Aorta (tissue), 5 donors: ENCODE measurements around the gene ZBTB5. TPM values are rescaled to one million over a fixed set of nuclear protein-coding genes. Genes with fewer than 3 reads are reported as not detected.

Experiments used
- ATAC-seq: fragments of 200-7000 bp; cut with Tn5 transposase; one replicate; pipeline ENCODE4 v1.9.1; 2022; ENCODE audit warnings: moderate library complexity; ENCODE audit not compliant: low FRiP score
- DNase-seq, 2 donors: peaks; one replicate each; pipeline ENCODE4 v3.0.0-alpha.2; 2020
- H3K27ac ChIP-seq, 2 donors: one replicate each; pipeline ENCODE4 v1.5.1; 2013; ENCODE audit warnings: low read length in 2 of 2, mild to moderate bottlenecking in 2 of 2, moderate library complexity in 2 of 2, control low read depth in 1 of 2, inconsistent platforms in 1 of 2, low read depth in 1 of 2
- H3K27me3 ChIP-seq, 2 donors: one replicate each; pipeline ENCODE4 v1.6.1; 2013; ENCODE audit warnings: control low read depth in 1 of 2, low read length in 1 of 2, mild to moderate bottlenecking in 1 of 2, moderate library complexity in 1 of 2; ENCODE audit not compliant: insufficient read depth in 2 of 2, control insufficient read depth in 1 of 2
- H3K36me3 ChIP-seq, 2 donors: one replicate each; pipeline ENCODE4 v1.6.1; 2013; ENCODE audit warnings: control low read depth in 1 of 2, low read length in 1 of 2, mild to moderate bottlenecking in 1 of 2; ENCODE audit not compliant: insufficient read depth in 2 of 2, control insufficient read depth in 1 of 2
- H3K4me1 ChIP-seq, 2 donors: one replicate each; pipeline ENCODE4 v1.6.1; 2013; ENCODE audit warnings: low read length in 2 of 2, control low read depth in 1 of 2, mild to moderate bottlenecking in 1 of 2, moderate library complexity in 1 of 2; ENCODE audit not compliant: insufficient read depth in 2 of 2, control insufficient read depth in 1 of 2
- H3K4me3 ChIP-seq, 2 donors: one replicate each; pipeline ENCODE4 v1.5.1; 2013; ENCODE audit warnings: low read length in 2 of 2, control low read depth in 1 of 2, mild to moderate bottlenecking in 1 of 2
- H3K9me3 ChIP-seq: one replicate; pipeline ENCODE4 v1.6.1; 2013; ENCODE audit warnings: mild to moderate bottlenecking, low read length; ENCODE audit not compliant: control insufficient read depth
- WGBS, 2 donors: extraction: QIAGEN DNeasy Blood & Tissue Kit; methylation state at CpG; one replicate each; pipeline ENCODE4 v1.1.7; 2013; 5-methylcytosine and 5-hydroxymethylcytosine counted together
- intact Hi-C, 2 donors: fragments of 100-400 bp; cut with DNase I; formaldehyde crosslinking; loops; one replicate each; pipeline versions ENCODE4 v1.14.2 to v1.15.0; 2022
- polyA plus RNA-seq, 2 donors: library from polyadenylated mRNA; stranded (reverse); fragments of 200-250 nt; gene quantifications; one replicate each; pipeline ENCODE4 v1.2.3, GENCODE V29; 2013
- total RNA-seq, 2 donors: library from RNA; stranded (reverse); fragmentation: NEBNext Ultra II Directional; extraction: Animal tissue kit (Norgen Biotek cat#: 25700); gene quantifications; one replicate each; pipeline ENCODE4 v1.2.1, GENCODE V29; 2021
- donor health status: healthy with polysubstance abuse.
- donor health status: Bipolar disorder and iron deficiency.
- donor health status: DM: no; HTN: no; CAD: no.
- donor health status: DM: no; HTN: no; CAD: no.
- donor health status: DM: yes; HTN: yes; CAD: no.

ZBTB5 gene
- total and polyA plus RNA-seq, 4 donors: 2.4 to 11.4 (median 9.4) TPM

GRCh38 chr9:37508834-37509206, 43.6 kb upstream of the ZBTB5 start:
- ATAC-seq (no peak), DNase-seq (peak in 1 of 2 donors; percentile 32)
- no peak overlapping the region for H3K4me3 ChIP-seq
- H3K27me3 ChIP-seq: no peaks in the 10 kb centered on the region
- no peak overlapping the region for H3K27ac ChIP-seq
- H3K36me3 ChIP-seq: peaks cover 0 to 4% of the 10 kb centered on the region in 2 donors
- 86 to 88% methylated on average over 3 of the region's 3 CpGs for WGBS, 2 donors
- intact Hi-C loops: no loop called here
- no peaks in the 10 kb centered on the region for H3K9me3 ChIP-seq
- no peaks in the 10 kb centered on the region for H3K4me1 ChIP-seq

GRCh38 chr9:37508135-37508833, 43.0 kb upstream of the ZBTB5 start:
- Histone ChIP-seq H3K36me3 (peaks cover 0 to 5% of the 10 kb centered on the region in 2 donors), H3K27ac (no peak overlapping the region), H3K9me3 (no peaks in the 10 kb centered on the region), H3K27me3 (no peaks in the 10 kb centered on the region), H3K4me3 (no peak overlapping the region), H3K4me1 (no peaks in the 10 kb centered on the region)
- DNase-seq (peak in 1 of 2 donors; percentile 39), ATAC-seq (no peak)
- WGBS, 2 donors: 82 to 87% methylated on average over 5 of the region's 5 CpGs
- intact Hi-C loops: no loop called here

GRCh38 chr9:37507566-37508134, 42.4 kb upstream of the ZBTB5 start:
- WGBS, 2 donors: 91 to 92% methylated on average over 11 of the region's 11 CpGs
- H3K4me3 ChIP-seq: no peak overlapping the region
- no peaks in the 10 kb centered on the region for H3K9me3 ChIP-seq
- no peaks in the 10 kb centered on the region for H3K27me3 ChIP-seq
- H3K36me3 ChIP-seq: peaks cover 0 to 5% of the 10 kb centered on the region in 2 donors
- intact Hi-C loops: no loop called here
- no peak overlapping the region for H3K27ac ChIP-seq
- ATAC-seq: no peak
- H3K4me1 ChIP-seq: no peaks in the 10 kb centered on the region
- no peak for DNase-seq

- intact Hi-C loops: no loop called here
- ATAC-seq: no peak
Measured at GRCh38 chr9:37504605-37505004, 39.4 kb upstream of the ZBTB5 start.

GRCh38 chr9:37503736-37504135, 38.5 kb upstream of the ZBTB5 start:
- peaks cover 4 to 13% of the 10 kb centered on the region in 2 donors for H3K36me3 ChIP-seq
- intact Hi-C loops: no loop called here
- ATAC-seq: no peak
- 92 to 96% methylated on average over 3 of the region's 3 CpGs for WGBS, 2 donors
- H3K27me3 ChIP-seq: no peaks in the 10 kb centered on the region
- no peaks in the 10 kb centered on the region for H3K9me3 ChIP-seq
- H3K27ac ChIP-seq: no peak overlapping the region
- H3K4me1 ChIP-seq: no peaks in the 10 kb centered on the region
- no peak overlapping the region for H3K4me3 ChIP-seq
- peak in 1 of 2 donors; percentile 41 for DNase-seq

More at GRCh38 chr9:37504605-37505004, 39.4 kb upstream of the ZBTB5 start:
- H3K36me3 ChIP-seq: peaks cover 4 to 13% of the 10 kb centered on the region in 2 donors
- DNase-seq: no peak
- H3K27me3 ChIP-seq: no peaks in the 10 kb centered on the region
- H3K4me1 ChIP-seq: no peaks in the 10 kb centered on the region
- H3K9me3 ChIP-seq: no peaks in the 10 kb centered on the region
- H3K27ac ChIP-seq: no peak overlapping the region
- H3K4me3 ChIP-seq: no peak overlapping the region
- 88 to 91% methylated on average over 5 of the region's 5 CpGs for WGBS, 2 donors

- H3K36me3 ChIP-seq: peaks cover 4 to 13% of the 10 kb centered on the region in 2 donors
- no peaks in the 10 kb centered on the region for H3K4me1 ChIP-seq
- peak in 1 of 2 donors; percentile 22 for DNase-seq
- 71 to 95% methylated on average over 2 of the region's 2 CpGs for WGBS, 2 donors
- H3K9me3 ChIP-seq: no peaks in the 10 kb centered on the region
- no peak for ATAC-seq
- H3K27me3 ChIP-seq: no peaks in the 10 kb centered on the region
- H3K4me3 ChIP-seq: no peak overlapping the region
- intact Hi-C loops: no loop called here
- no peak overlapping the region for H3K27ac ChIP-seq
Measured at GRCh38 chr9:37501957-37502596, 36.8 kb upstream of the ZBTB5 start.

GRCh38 chr9:37499297-37499696, 34.0 kb upstream of the ZBTB5 start:
- Histone ChIP-seq H3K4me3 (no peak overlapping the region), H3K27ac (no peak overlapping the region), H3K9me3 (no peaks in the 10 kb centered on the region), H3K27me3 (no peaks in the 10 kb centered on the region), H3K4me1 (peaks cover 0 to 3% of the 10 kb centered on the region in 2 donors), H3K36me3 (peaks cover 4 to 10% of the 10 kb centered on the region in 2 donors)
- WGBS, 2 donors: 91 to 94% methylated on average over 6 of the region's 6 CpGs
- DNase-seq: no peak
- intact Hi-C loops: no loop called here
- no peak for ATAC-seq

GRCh38 chr9:37498457-37498856, 33.2 kb upstream of the ZBTB5 start:
- Histone ChIP-seq H3K27me3 (no peaks in the 10 kb centered on the region), H3K36me3 (peaks cover 6 to 9% of the 10 kb centered on the region in 2 donors)

More at GRCh38 chr9:37498457-37498856, 33.2 kb upstream of the ZBTB5 start:
- DNase-seq: no peak
- no peak overlapping the region for H3K27ac ChIP-seq
- intact Hi-C loops: no loop called here
- 48 to 86% methylated on average over 3 of the region's 3 CpGs for WGBS, 2 donors
- no peaks in the 10 kb centered on the region for H3K9me3 ChIP-seq
- no peak overlapping the region for H3K4me3 ChIP-seq
- ATAC-seq: no peak
- peaks cover 0 to 3% of the 10 kb centered on the region in 2 donors for H3K4me1 ChIP-seq
